OCI-LY1 (cell line): ENCODE results near the gene ITPK1.

ENCODE experiments used
- EZH2 ChIP-seq: fragments of 200-600 bp; sonication (generic), shearing (Covaris generic); IDR thresholded peaks from 2 replicates; pipeline ENCODE4 v1.8.0; 2017; ENCODE audit warnings: borderline replicate concordance, mixed run types, mild to moderate bottlenecking, antibody characterized with exemption, low read length, moderate library complexity, mixed read lengths
- TF ChIP-seq, protein P1 (sequence below): fragments of 200-600 bp; sonication (generic), shearing (Covaris generic); IDR thresholded peaks from 2 replicates; pipeline ENCODE4 v1.5.1; 2017; ENCODE audit warnings: mild to moderate bottlenecking, antibody characterized with exemption, low read length, moderate library complexity, mixed read lengths

DNA sequence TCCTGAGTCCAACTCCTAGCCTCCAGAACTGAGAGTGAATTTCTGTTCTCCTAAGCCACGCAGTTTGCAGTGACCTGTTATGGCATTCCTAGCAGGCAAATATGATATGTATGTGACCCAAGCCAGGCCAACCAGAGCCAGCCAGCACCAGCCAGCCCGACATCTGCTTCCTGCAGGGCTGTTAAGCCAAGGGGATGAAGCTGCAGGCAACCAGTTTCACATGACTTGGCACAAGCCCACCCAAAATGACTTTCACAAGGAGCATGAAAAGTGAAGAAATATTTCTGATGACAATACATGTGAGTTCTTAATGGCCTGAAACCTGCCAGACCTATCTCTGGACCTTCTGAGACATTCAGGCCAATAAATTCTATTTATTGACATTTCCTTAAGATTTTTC lies 68.1 kb downstream of the ITPK1 start:
- no peak for TF ChIP-seq EZH2
- TF ChIP-seq, protein P1, sequence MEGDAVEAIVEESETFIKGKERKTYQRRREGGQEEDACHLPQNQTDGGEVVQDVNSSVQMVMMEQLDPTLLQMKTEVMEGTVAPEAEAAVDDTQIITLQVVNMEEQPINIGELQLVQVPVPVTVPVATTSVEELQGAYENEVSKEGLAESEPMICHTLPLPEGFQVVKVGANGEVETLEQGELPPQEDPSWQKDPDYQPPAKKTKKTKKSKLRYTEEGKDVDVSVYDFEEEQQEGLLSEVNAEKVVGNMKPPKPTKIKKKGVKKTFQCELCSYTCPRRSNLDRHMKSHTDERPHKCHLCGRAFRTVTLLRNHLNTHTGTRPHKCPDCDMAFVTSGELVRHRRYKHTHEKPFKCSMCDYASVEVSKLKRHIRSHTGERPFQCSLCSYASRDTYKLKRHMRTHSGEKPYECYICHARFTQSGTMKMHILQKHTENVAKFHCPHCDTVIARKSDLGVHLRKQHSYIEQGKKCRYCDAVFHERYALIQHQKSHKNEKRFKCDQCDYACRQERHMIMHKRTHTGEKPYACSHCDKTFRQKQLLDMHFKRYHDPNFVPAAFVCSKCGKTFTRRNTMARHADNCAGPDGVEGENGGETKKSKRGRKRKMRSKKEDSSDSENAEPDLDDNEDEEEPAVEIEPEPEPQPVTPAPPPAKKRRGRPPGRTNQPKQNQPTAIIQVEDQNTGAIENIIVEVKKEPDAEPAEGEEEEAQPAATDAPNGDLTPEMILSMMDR = no peak
